ENCODE data around the gene MXI1. TPM values are rescaled to one million over a fixed set of nuclear protein-coding genes. Genes with fewer than 3 reads are reported as not detected.
"Not testable (repeated sequence)": the region's sequence is repeated elsewhere in the genome, so short reads cannot be mapped to it uniquely, and the experiment has no call there.

The MXI1 gene
- polyA plus RNA-seq, 1 experiment, result 17.3 TPM

- POLR2A ChIA-PET, result no interaction called here
Measured at GRCh38 chr10:110241407-110241806, 34.0 kb downstream of the MXI1 start.

DNA sequence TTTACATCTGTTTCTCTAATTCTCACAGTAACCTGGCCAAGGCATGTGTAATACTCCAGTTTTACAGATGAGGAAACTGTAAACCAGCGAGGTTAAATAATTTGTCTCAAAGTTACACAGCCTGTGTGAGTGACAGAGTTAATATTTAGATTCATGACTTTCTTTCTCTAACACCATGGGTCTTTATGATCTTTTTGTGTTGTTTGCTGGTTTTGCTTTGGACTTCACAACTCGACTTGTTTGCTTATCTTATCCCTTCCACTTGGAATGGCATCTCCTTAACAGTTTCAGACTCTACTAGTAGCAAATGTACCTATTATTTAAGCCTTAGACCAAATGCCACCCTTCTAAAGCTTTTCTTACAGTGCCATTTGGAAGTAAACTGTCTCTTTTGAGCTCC lies 34.4 kb downstream of the MXI1 start:
- CTCF ChIA-PET, result interaction anchor here (0.7 to 3.3 kb wide), 2 partner anchors 37 to 103 kb away, joined by 3 to 15 read pairs; no protein-coding TSS in a partner anchor
- no peaks in the 10 kb centered on the region for H3K9me3 ChIP-seq (ENCODE audit: control insufficient read depth, insufficient read depth, low read length)
- no peak overlapping the region for H3K4me3 ChIP-seq (ENCODE audit: low read depth, low read length)
- POLR2A ChIA-PET, result no interaction called here
- no peaks in the 10 kb centered on the region for H3K27me3 ChIP-seq (ENCODE audit: control insufficient read depth, insufficient read depth, low read length)
- no peak for DNase-seq (ENCODE audit: low read depth, low spot score)
- no peak overlapping the region for H3K27ac ChIP-seq (ENCODE audit: low read depth, low read length)
- TF ChIP-seq, protein P1, sequence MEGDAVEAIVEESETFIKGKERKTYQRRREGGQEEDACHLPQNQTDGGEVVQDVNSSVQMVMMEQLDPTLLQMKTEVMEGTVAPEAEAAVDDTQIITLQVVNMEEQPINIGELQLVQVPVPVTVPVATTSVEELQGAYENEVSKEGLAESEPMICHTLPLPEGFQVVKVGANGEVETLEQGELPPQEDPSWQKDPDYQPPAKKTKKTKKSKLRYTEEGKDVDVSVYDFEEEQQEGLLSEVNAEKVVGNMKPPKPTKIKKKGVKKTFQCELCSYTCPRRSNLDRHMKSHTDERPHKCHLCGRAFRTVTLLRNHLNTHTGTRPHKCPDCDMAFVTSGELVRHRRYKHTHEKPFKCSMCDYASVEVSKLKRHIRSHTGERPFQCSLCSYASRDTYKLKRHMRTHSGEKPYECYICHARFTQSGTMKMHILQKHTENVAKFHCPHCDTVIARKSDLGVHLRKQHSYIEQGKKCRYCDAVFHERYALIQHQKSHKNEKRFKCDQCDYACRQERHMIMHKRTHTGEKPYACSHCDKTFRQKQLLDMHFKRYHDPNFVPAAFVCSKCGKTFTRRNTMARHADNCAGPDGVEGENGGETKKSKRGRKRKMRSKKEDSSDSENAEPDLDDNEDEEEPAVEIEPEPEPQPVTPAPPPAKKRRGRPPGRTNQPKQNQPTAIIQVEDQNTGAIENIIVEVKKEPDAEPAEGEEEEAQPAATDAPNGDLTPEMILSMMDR (IDR thresholded peaks at IDR 0.05; ENCODE audit: low read depth, low read length), result no peak

More at GRCh38 chr10:110241407-110241806, 34.0 kb downstream of the MXI1 start:
- no peak for DNase-seq (ENCODE audit: low read depth, low spot score)
- Histone ChIP-seq H3K9me3 (ENCODE audit: control insufficient read depth, insufficient read depth, low read length) (no peaks in the 10 kb centered on the region), H3K27ac (ENCODE audit: low read depth, low read length) (no peak overlapping the region), H3K4me3 (ENCODE audit: low read depth, low read length) (no peak overlapping the region), H3K27me3 (ENCODE audit: control insufficient read depth, insufficient read depth, low read length) (no peaks in the 10 kb centered on the region)
- CTCF ChIA-PET, result interaction anchor here (0.7 to 3.3 kb wide), 2 partner anchors 38 to 103 kb away, joined by 3 to 15 read pairs; no protein-coding TSS in a partner anchor
- TF ChIP-seq, protein P1 (IDR thresholded peaks at IDR 0.05; ENCODE audit: low read depth, low read length), result no peak

GRCh38 chr10:110242511-110242910 lies 35.1 kb downstream of the MXI1 start:
- no peaks in the 10 kb centered on the region for H3K9me3 ChIP-seq (ENCODE audit: control insufficient read depth, insufficient read depth, low read length)
- TF ChIP-seq, protein P1 (IDR thresholded peaks at IDR 0.05; ENCODE audit: low read depth, low read length), result no peak
- CTCF ChIA-PET, result interaction anchor here (1.1 to 3.3 kb wide), 2 partner anchors 37 to 104 kb away, joined by 4 to 15 read pairs; no protein-coding TSS in a partner anchor
- no peak overlapping the region for H3K4me3 ChIP-seq (ENCODE audit: low read depth, low read length)
- H3K27me3 ChIP-seq (ENCODE audit: control insufficient read depth, insufficient read depth, low read length), result no peaks in the 10 kb centered on the region
- no peak overlapping the region for H3K27ac ChIP-seq (ENCODE audit: low read depth, low read length)
- no peak for DNase-seq (ENCODE audit: low read depth, low spot score)
- POLR2A ChIA-PET, result no interaction called here

- POLR2A ChIA-PET, result interaction anchor here (0.7 kb wide), 2 partner anchors 14 to 37 kb away, joined by 4 to 7 read pairs; no protein-coding TSS in a partner anchor
Measured at GRCh38 chr10:110244550-110244949, 37.1 kb downstream of the MXI1 start.

GRCh38 chr10:110247833-110248232 lies 40.4 kb downstream of the MXI1 start:
- DNase-seq (ENCODE audit: low read depth, low spot score); CTCF ChIA-PET; H3K27me3 ChIP-seq (ENCODE audit: control insufficient read depth, insufficient read depth, low read length); POLR2A ChIA-PET; H3K4me3 ChIP-seq (ENCODE audit: low read depth, low read length); H3K27ac ChIP-seq (ENCODE audit: low read depth, low read length); H3K9me3 ChIP-seq (ENCODE audit: control insufficient read depth, insufficient read depth, low read length): not testable (repeated sequence)

More at GRCh38 chr10:110244550-110244949, 37.1 kb downstream of the MXI1 start:
- TF ChIP-seq, protein P1 (IDR thresholded peaks at IDR 0.05; ENCODE audit: low read depth, low read length), result no peak
- Histone ChIP-seq H3K27me3 (ENCODE audit: control insufficient read depth, insufficient read depth, low read length) (no peaks in the 10 kb centered on the region), H3K27ac (ENCODE audit: low read depth, low read length) (no peak overlapping the region), H3K9me3 (ENCODE audit: control insufficient read depth, insufficient read depth, low read length) (no peaks in the 10 kb centered on the region), H3K4me3 (ENCODE audit: low read depth, low read length) (no peak overlapping the region)
- CTCF ChIA-PET, result interaction anchor here (0.6 to 1.5 kb wide), 4 partner anchors 25 to 360 kb away, joined by 3 to 6 read pairs (median 5); no protein-coding TSS in a partner anchor
- no peak for DNase-seq (ENCODE audit: low read depth, low spot score)

DNA sequence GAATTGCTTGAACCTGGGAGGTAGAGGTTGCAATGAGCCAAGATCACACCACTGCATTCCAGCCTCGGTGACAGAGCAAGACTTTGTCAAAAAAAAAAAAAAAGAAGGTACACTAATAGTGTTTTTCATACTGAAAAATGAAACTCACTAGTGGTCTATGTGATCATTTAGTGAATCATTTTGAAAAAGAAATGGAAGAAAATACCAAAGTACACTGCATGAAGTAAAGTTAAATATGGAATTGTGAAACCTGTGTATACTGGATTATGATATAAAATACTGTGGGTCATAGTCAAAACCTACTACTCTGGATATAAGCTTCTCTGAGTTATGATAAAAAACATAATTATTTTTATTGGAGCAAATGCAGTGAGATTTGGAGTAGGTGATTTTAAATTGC lies 42.1 kb downstream of the MXI1 start:
- DNase-seq (ENCODE audit: low read depth, low spot score); H3K9me3 ChIP-seq (ENCODE audit: control insufficient read depth, insufficient read depth, low read length); H3K27me3 ChIP-seq (ENCODE audit: control insufficient read depth, insufficient read depth, low read length); H3K4me3 ChIP-seq (ENCODE audit: low read depth, low read length); POLR2A ChIA-PET; H3K27ac ChIP-seq (ENCODE audit: low read depth, low read length): not testable (repeated sequence)
- CTCF ChIA-PET, result interaction anchor here (0.6 kb wide), 1 partner anchor 111 kb away, joined by 3 read pairs; no protein-coding TSS in a partner anchor

- not testable (repeated sequence) for H3K9me3 ChIP-seq (ENCODE audit: control insufficient read depth, insufficient read depth, low read length); DNase-seq (ENCODE audit: low read depth, low spot score); H3K4me3 ChIP-seq (ENCODE audit: low read depth, low read length); H3K27me3 ChIP-seq (ENCODE audit: control insufficient read depth, insufficient read depth, low read length); H3K27ac ChIP-seq (ENCODE audit: low read depth, low read length)
- ChIA-PET CTCF (interaction anchor here (0.9 kb wide), 1 partner anchor 16 kb away, joined by 9 read pairs; no protein-coding TSS in a partner anchor), POLR2A (interaction anchor here (0.7 kb wide), 1 partner anchor 42 kb away, joined by 7 read pairs; no protein-coding TSS in a partner anchor)
Measured at GRCh38 chr10:110251392-110251791, 44.0 kb downstream of the MXI1 start.
